ENCODE measurements around the gene CAMK4.

DNA sequence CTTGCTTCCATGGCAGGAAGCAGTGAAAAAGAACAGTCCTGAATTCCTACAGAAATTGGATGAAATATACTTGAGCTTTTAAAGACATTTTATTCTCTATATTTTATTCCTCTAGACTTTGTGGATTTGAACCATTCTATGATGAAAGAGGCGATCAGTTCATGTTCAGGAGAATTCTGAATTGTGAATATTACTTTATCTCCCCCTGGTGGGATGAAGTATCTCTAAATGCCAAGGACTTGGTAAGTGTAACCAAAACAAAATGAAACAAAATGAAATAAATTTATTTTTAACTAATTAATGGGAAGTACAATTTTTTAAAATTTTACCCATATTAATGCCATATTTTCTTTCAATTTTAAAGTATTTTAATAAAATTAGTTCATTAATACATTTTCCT is 254.1 kb downstream of the CAMK4 start:
- no peak for TF ChIP-seq POLR2AphosphoS5 (IDR thresholded peaks at IDR 0.05; ENCODE audit: low read depth, low read length)
- no peak for TF ChIP-seq POLR2A (IDR thresholded peaks at IDR 0.05; ENCODE audit: low read depth, low read length)
- no peak for TF ChIP-seq TAF1 (IDR thresholded peaks at IDR 0.05; ENCODE audit: borderline replicate concordance, low read depth, low read length)
